Measurements from ENCODE around the gene CCL22. TPM values are rescaled to one million over a fixed set of nuclear protein-coding genes. Genes with fewer than 3 reads are reported as not detected.
"Not testable (repeated sequence)": the region's sequence is repeated elsewhere in the genome, so short reads cannot be mapped to it uniquely, and the experiment has no call there.

CCL22 gene
- total RNA-seq, 1 donor from 2014 or later, result not detected

GRCh38 chr16:57395026-57395425 lies 36.4 kb downstream of the CCL22 start:
- H3K4me1 Mint-ChIP-seq (ENCODE audit: unreplicated experiment), result no peaks in the 10 kb centered on the region
- H3K9me3 Mint-ChIP-seq (ENCODE audit: unreplicated experiment), result no peaks in the 10 kb centered on the region
- peaks cover 3% of the 10 kb centered on the region for H3K27me3 Mint-ChIP-seq (ENCODE audit: unreplicated experiment)
- H3K27ac Mint-ChIP-seq (ENCODE audit: unreplicated experiment), result no peak overlapping the region
- no peak for TF ChIP-seq CTCF (IDR thresholded peaks at IDR 0.05; ENCODE audit: unreplicated experiment)
- no peak for DNase-seq (ENCODE audit: low spot score)
- H3K4me3 Mint-ChIP-seq (ENCODE audit: unreplicated experiment), result no peak overlapping the region
- no peaks in the 10 kb centered on the region for H3K36me3 Mint-ChIP-seq (ENCODE audit: low read depth, unreplicated experiment)

DNA sequence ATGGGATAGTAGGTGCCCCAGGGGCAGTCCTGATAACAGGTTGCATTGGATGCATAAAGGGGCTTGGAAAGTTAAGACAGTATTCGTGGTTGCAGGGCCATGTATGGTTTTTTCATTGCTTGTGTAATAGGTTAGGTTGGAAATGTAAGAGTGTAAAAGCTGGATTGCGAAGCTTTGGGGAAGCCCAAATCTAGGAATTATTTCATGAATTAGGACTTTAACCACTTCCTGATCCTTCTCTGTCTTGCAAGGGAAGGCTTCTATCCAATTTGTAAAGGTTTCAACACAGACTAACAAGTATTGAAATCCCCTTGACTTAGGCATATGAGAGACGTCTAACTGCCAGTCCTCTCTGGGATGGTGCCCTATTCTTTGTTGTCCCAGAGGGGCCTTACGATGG lies 38.2 kb downstream of the CCL22 start:
- no peaks in the 10 kb centered on the region for H3K9me3 Mint-ChIP-seq (ENCODE audit: unreplicated experiment)

DNA sequence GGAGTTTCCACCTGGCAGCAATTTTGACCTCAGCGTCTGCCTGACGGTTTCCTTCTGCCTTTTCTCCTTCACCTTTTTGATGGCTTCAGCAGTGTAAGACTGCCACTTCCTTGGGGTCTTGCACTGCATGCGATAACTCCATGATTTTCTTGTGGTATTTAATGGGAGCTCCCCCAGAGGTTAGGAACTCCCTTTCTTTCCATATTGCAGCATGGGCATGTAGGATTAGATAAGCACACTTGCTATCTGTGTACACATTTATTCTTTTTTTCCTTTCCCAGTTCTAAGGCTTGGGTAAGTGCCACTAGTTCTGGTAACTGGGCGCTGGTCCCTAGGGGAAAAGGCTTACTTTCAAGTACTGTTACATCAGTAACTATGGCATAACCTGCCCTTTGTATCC lies 38.9 kb downstream of the CCL22 start:
- H3K27me3 Mint-ChIP-seq (ENCODE audit: unreplicated experiment); DNase-seq (ENCODE audit: low spot score); H3K4me1 Mint-ChIP-seq (ENCODE audit: unreplicated experiment); H3K27ac Mint-ChIP-seq (ENCODE audit: unreplicated experiment); H3K36me3 Mint-ChIP-seq (ENCODE audit: low read depth, unreplicated experiment); H3K4me3 Mint-ChIP-seq (ENCODE audit: unreplicated experiment); H3K9me3 Mint-ChIP-seq (ENCODE audit: unreplicated experiment): not testable (repeated sequence)

More for the DNA sequence above, 38.2 kb downstream of the CCL22 start:
- H3K36me3 Mint-ChIP-seq (ENCODE audit: low read depth, unreplicated experiment), result no peaks in the 10 kb centered on the region
- H3K4me3 Mint-ChIP-seq (ENCODE audit: unreplicated experiment), result no peak overlapping the region
- no peaks in the 10 kb centered on the region for H3K4me1 Mint-ChIP-seq (ENCODE audit: unreplicated experiment)
- DNase-seq (ENCODE audit: low spot score), result no peak
- H3K27me3 Mint-ChIP-seq (ENCODE audit: unreplicated experiment), result peaks cover 4% of the 10 kb centered on the region
- TF ChIP-seq CTCF (IDR thresholded peaks at IDR 0.05; ENCODE audit: unreplicated experiment), result no peak
- no peak overlapping the region for H3K27ac Mint-ChIP-seq (ENCODE audit: unreplicated experiment)

DNA sequence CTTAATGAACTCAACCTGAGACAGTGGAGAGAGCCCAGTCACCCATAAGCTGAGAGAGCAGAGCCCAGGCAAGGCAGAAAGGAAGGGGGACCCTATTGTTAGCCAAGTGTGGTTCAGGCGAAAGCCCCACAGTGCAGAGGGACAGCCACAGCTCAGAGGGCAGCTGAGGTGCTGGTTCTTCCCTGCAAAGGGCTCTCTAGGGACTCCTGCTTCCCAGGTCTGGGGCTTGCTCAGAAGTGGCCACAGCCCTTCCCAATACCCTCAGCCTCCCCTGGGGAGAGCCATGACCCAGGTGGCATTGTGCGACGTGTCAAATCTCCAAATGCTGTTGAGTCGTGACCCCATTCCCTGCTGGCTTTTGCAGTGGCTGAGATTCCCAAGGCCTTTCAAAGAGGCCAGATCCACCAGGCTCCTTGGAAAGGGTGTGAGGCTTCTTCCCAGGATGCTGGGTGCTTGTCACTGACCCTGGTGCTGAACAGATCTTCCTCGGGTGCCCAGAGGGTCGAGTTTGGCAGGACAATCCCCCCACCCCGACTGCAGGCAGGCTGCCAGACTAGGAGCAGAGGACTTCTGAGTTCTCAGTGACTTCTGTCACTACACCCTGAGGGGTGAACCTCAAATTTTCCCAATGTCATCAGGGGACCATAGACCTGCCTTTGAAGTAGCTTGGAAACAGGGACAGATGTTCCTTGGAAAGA lies 43.5 kb downstream of the CCL22 start:
- Mint-ChIP-seq H3K4me3 (ENCODE audit: unreplicated experiment) (no peak overlapping the region), H3K4me1 (ENCODE audit: unreplicated experiment) (peaks cover 3% of the 10 kb centered on the region), H3K36me3 (ENCODE audit: low read depth, unreplicated experiment) (no peaks in the 10 kb centered on the region), H3K27ac (ENCODE audit: unreplicated experiment) (no peak overlapping the region), H3K27me3 (ENCODE audit: unreplicated experiment) (peaks cover 5% of the 10 kb centered on the region), H3K9me3 (ENCODE audit: unreplicated experiment) (no peaks in the 10 kb centered on the region)
- TF ChIP-seq CTCF (IDR thresholded peaks at IDR 0.05; ENCODE audit: unreplicated experiment), result no peak
- no peak for DNase-seq (ENCODE audit: low spot score)

GRCh38 chr16:57403965-57404817 lies 45.6 kb downstream of the CCL22 start, which contains the start of gene CCL17:
Gene CCL17 (plus strand): TSS chr16:57404767. CDS start chr16:57413933, 9,166 bp downstream.
- Mint-ChIP-seq H3K36me3 (ENCODE audit: low read depth, unreplicated experiment) (no peaks in the 10 kb centered on the region), H3K4me3 (ENCODE audit: unreplicated experiment) (no peak within 1 kb of the TSS), H3K27ac (ENCODE audit: unreplicated experiment) (no peak within 1 kb of the TSS), H3K9me3 (ENCODE audit: unreplicated experiment) (no peaks in the 10 kb centered on the region), H3K27me3 (ENCODE audit: unreplicated experiment) (peaks cover 8% of the 10 kb centered on the region), H3K4me1 (ENCODE audit: unreplicated experiment) (peaks cover 8% of the 10 kb centered on the region)
- no peak for DNase-seq (ENCODE audit: low spot score)
- no peak for TF ChIP-seq CTCF (IDR thresholded peaks at IDR 0.05; ENCODE audit: unreplicated experiment)
